OCI-LY7 (cell line): ENCODE results near the gene COLEC12. TPM values are rescaled to one million over a fixed set of nuclear protein-coding genes. Genes with fewer than 3 reads are reported as not detected.
"Not testable (repeated sequence)": the region's sequence is repeated elsewhere in the genome, so short reads cannot be mapped to it uniquely, and the experiment has no call there.

Experiments
- BruUV-seq: library from RNA; stranded (reverse); fragments of 400-500 nt; replicated peaks from 2 replicates; lab custom pipeline; 2021; lab: Mats Ljungman, UMichigan
- CTCF ChIA-PET: fragments of 300-600 bp; sonication (Branson Sonifier 250); formaldehyde crosslinking; loops from one replicate; lab custom pipeline; 2022; ENCODE audit warnings: antibody characterized with exemption; ENCODE audit not compliant: unreplicated experiment; lab: Charles Lee
- POLR2A ChIA-PET: fragments of 300-600 bp; sonication (Branson Sonifier 250); formaldehyde crosslinking; loops from one replicate; lab custom pipeline; 2022; ENCODE audit warnings: antibody characterized with exemption; lab: Charles Lee
- DNase-seq: peaks from one replicate; pipeline ENCODE4 v3.0.0-alpha.2; 2015; ENCODE audit warnings: low spot score
- H2AFZ ChIP-seq: fragments of 200-600 bp; sonication (generic), shearing (Covaris generic); 2 replicates; pipeline ENCODE4 v1.6.1; 2014; ENCODE audit warnings: mild to moderate bottlenecking, antibody characterized with exemption, low read length, moderate library complexity
- H3K27ac ChIP-seq: fragments of 200-600 bp; sonication (generic); 2 replicates; pipeline ENCODE4 v1.5.1; 2014; ENCODE audit warnings: mixed run types, low read depth, mild to moderate bottlenecking, moderate library complexity, low read length, inconsistent platforms; ENCODE audit not compliant: poor library complexity, severe bottlenecking
- H3K36me3 ChIP-seq: fragments of 200-600 bp; sonication (generic); 2 replicates; pipeline ENCODE4 v1.6.1; 2014; ENCODE audit warnings: mild to moderate bottlenecking, antibody characterized with exemption, low read length, moderate library complexity, mixed read lengths; ENCODE audit not compliant: insufficient read depth
- H3K4me1 ChIP-seq: fragments of 200-600 bp; sonication (generic); 2 replicates; pipeline ENCODE4 v1.5.1; 2014; ENCODE audit warnings: mild to moderate bottlenecking, low read length; ENCODE audit not compliant: insufficient read depth, poor library complexity, severe bottlenecking
- H3K4me2 ChIP-seq: fragments of 200-600 bp; sonication (generic); 2 replicates; pipeline ENCODE4 v1.6.1; 2014; ENCODE audit warnings: mild to moderate bottlenecking, low read length
- H3K4me3 ChIP-seq: fragments of 200-600 bp; sonication (generic); 2 replicates; pipeline ENCODE4 v1.5.1; 2014; ENCODE audit warnings: mild to moderate bottlenecking, low read depth, low read length; ENCODE audit not compliant: poor library complexity, severe bottlenecking
- H3K79me2 ChIP-seq: fragments of 200-600 bp; sonication (generic); 2 replicates; pipeline ENCODE4 v1.6.1; 2016; ENCODE audit warnings: low read depth, mild to moderate bottlenecking, low read length, moderate library complexity, mixed read lengths; ENCODE audit not compliant: insufficient read depth
- H3K9me2 ChIP-seq: fragments of 200-600 bp; sonication (generic); 2 replicates; pipeline ENCODE4 v1.6.1; 2016; ENCODE audit warnings: mild to moderate bottlenecking, low read length, mixed read lengths; ENCODE audit not compliant: insufficient read depth
- H3K9me3 ChIP-seq: fragments of 200-600 bp; sonication (generic); 2 replicates; pipeline ENCODE4 v1.6.1; 2014; ENCODE audit warnings: mild to moderate bottlenecking, mixed run types, low read length, mixed read lengths
- H4K20me1 ChIP-seq: fragments of 200-600 bp; sonication (generic); 2 replicates; pipeline ENCODE4 v1.6.1; 2014; ENCODE audit warnings: mild to moderate bottlenecking, antibody characterized with exemption, low read length, moderate library complexity, mixed read lengths; ENCODE audit not compliant: insufficient read depth
- EZH2phosphoT487 ChIP-seq: fragments of 200-600 bp; sonication (generic); IDR thresholded peaks from 2 replicates; pipeline ENCODE4 v1.6.1; 2018; ENCODE audit warnings: low read depth, borderline replicate concordance, mild to moderate bottlenecking, mixed run types, antibody characterized with exemption, low read length, moderate library complexity, mixed read lengths
- intact Hi-C: fragments of 100-400 bp; cut with micrococcal nuclease; formaldehyde crosslinking; loops from one replicate; pipeline ENCODE4 v1.10.0; 2022; ENCODE audit not compliant: unreplicated experiment
- total RNA-seq, 2 experiments: library from RNA; depleted of rRNA in 1 of 2; stranded (reverse); fragments of >200 nt in 1 of 2; shearing (Covaris generic) in 1 of 2; gene quantifications; 2 replicates each; pipeline ENCODE4 v1.2.3, GENCODE V29; 2014 to 2022
- TF ChIP-seq, protein P1 (sequence below): fragments of 200-600 bp; sonication (generic); conservative IDR thresholded peaks from 2 replicates; pipeline ENCODE4 v1.5.1; 2014; ENCODE audit warnings: mild to moderate bottlenecking, antibody characterized with exemption, low read length, moderate library complexity, mixed read lengths

The COLEC12 gene
- total RNA-seq, 2 experiments from 2014 or later = not detected

DNA sequence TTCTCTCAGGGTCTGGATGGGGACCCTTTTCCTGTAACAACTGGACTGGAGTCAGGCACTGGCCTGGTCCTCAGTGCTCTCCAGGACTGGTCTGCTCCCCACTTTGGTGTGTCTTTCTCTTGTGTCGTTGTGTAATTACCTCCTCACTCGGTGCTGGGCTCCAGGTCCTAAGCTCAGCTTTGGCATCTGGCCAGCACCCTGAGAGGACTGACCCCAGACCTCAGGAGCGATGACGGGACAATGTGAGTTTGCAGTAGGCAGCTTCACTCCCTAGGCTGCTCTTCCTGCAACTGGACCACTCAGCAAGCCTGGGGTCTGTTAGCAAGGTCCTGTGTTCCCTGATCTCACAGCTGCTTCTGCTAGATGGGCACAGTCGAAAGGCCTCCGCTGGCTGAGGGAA lies 93.8 kb downstream of the COLEC12 start:
- CTCF ChIA-PET = no interaction called here
- H3K79me2 ChIP-seq = no peaks in the 10 kb centered on the region
- TF ChIP-seq, protein P1, sequence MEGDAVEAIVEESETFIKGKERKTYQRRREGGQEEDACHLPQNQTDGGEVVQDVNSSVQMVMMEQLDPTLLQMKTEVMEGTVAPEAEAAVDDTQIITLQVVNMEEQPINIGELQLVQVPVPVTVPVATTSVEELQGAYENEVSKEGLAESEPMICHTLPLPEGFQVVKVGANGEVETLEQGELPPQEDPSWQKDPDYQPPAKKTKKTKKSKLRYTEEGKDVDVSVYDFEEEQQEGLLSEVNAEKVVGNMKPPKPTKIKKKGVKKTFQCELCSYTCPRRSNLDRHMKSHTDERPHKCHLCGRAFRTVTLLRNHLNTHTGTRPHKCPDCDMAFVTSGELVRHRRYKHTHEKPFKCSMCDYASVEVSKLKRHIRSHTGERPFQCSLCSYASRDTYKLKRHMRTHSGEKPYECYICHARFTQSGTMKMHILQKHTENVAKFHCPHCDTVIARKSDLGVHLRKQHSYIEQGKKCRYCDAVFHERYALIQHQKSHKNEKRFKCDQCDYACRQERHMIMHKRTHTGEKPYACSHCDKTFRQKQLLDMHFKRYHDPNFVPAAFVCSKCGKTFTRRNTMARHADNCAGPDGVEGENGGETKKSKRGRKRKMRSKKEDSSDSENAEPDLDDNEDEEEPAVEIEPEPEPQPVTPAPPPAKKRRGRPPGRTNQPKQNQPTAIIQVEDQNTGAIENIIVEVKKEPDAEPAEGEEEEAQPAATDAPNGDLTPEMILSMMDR = no peak
- TF ChIP-seq EZH2phosphoT487 = no peak
- no peaks in the 10 kb centered on the region for H3K36me3 ChIP-seq
- no peak for DNase-seq
- no TSS peak for BruUV-seq
- POLR2A ChIA-PET = no interaction called here
- H3K9me2 ChIP-seq = no peaks in the 10 kb centered on the region
- H3K27ac ChIP-seq = no peak overlapping the region
- intact Hi-C loops = no loop called here
- H3K4me2 ChIP-seq = no peak overlapping the region
- H4K20me1 ChIP-seq = no peaks in the 10 kb centered on the region
- H3K4me3 ChIP-seq = no peak overlapping the region
- H2AFZ ChIP-seq = no peak overlapping the region
- no peaks in the 10 kb centered on the region for H3K4me1 ChIP-seq
- H3K9me3 ChIP-seq = no peaks in the 10 kb centered on the region

DNA sequence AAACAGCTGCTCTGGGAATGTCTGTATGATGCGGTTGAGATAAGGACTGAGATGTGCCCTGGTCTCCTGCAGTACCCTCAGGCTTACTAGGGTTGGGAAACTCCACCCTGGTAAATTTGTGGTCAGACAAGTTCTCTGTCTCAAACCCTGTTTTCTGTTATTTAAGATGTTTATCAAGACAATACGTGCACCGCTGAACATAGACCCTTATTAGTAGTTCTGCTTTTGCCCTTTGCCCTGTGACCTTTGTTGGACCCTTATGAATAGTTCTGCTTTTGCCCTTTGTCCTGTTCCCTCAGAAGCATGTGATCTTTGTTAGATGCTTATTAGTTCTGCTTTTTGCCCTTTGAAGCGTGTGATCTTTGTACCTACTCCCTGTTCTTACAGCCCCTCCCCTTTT lies 95.5 kb downstream of the COLEC12 start:
- H3K27ac ChIP-seq, H3K4me3 ChIP-seq, BruUV-seq, CTCF ChIA-PET, H2AFZ ChIP-seq, DNase-seq, H3K9me3 ChIP-seq, H3K79me2 ChIP-seq, H3K36me3 ChIP-seq, H3K4me1 ChIP-seq, H3K4me2 ChIP-seq, H3K9me2 ChIP-seq, intact Hi-C loops, H4K20me1 ChIP-seq, POLR2A ChIA-PET: not testable (repeated sequence)

DNA sequence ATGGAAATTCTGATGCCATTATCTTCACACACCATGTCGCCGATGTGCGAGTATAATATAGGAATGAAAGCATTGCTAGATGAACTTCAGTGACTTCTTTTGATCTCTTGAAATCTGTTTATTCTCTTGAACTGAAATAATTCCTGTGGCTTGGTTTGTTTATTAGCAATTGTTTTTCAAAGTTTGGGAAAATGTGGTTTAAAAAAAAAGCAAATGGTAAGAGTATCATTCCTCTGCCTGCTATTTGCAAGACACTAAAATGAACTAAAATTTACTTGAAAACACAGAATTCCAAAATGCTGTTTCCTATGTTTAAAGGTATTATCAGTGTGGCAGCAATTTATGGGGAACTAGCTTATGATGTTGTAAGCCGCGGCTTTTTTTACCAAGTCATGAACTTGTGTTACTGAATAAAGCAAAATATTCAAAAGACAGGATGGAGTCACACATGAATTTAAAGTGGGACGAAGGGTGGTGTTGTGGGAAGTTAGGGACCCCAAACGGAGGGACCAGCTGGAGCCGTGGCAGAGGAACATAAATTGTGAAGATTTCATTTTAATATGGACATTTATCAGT lies 96.4 kb downstream of the COLEC12 start:
- no peak overlapping the region for H3K4me2 ChIP-seq
- no peak overlapping the region for H3K4me3 ChIP-seq
- CTCF ChIA-PET = no interaction called here
- TF ChIP-seq EZH2phosphoT487 = no peak
- TF ChIP-seq, protein P1 = no peak
- intact Hi-C loops = no loop called here
- no peaks in the 10 kb centered on the region for H3K4me1 ChIP-seq
- no peaks in the 10 kb centered on the region for H4K20me1 ChIP-seq
- no peak overlapping the region for H3K27ac ChIP-seq
- no peaks in the 10 kb centered on the region for H3K9me3 ChIP-seq
- no peaks in the 10 kb centered on the region for H3K9me2 ChIP-seq
- no peaks in the 10 kb centered on the region for H3K36me3 ChIP-seq
- DNase-seq = no peak
- POLR2A ChIA-PET = no interaction called here
- no peaks in the 10 kb centered on the region for H3K79me2 ChIP-seq
- H2AFZ ChIP-seq = no peak overlapping the region
- BruUV-seq = no TSS peak
